ENCODE measurements around the gene FASN. TPM values are rescaled to one million over a fixed set of nuclear protein-coding genes. Genes with fewer than 3 reads are reported as not detected.

Gene FASN
- total and polyA plus RNA-seq, 2 of the 13 experiments (the other 11 are each of a cell fraction or from before 2014, with no cell fraction given), result 51.7 to 101 TPM

GRCh38 chr17:82097184-82097918, 685 bp downstream of the FASN start (continued):
- TF ChIP-seq NPAS2 (CRISPR knock-in tag; IDR thresholded peaks at IDR 0.05; ENCODE audit: borderline replicate concordance) (no peak), TBL1XR1 (IDR thresholded peaks at IDR 0.05; ENCODE audit: borderline replicate concordance, low read length, partially characterized antibody) (no peak), TAF1 (CRISPR knock-in tag; IDR thresholded peaks at IDR 0.05) (peak; percentile 52), PAWR (CRISPR knock-in tag; IDR thresholded peaks at IDR 0.05; ENCODE audit: borderline replicate concordance) (0 out of 2 replicates have a peak, but pooled peaks have one; percentile 41), RBFOX2 (IDR thresholded peaks at IDR 0.05; ENCODE audit: low read depth, low read length) (peak; percentile 91), MZF1 (CRISPR knock-in tag; IDR thresholded peaks at IDR 0.05; ENCODE audit: borderline replicate concordance) (no peak), MBNL3 (CRISPR knock-in tag; conservative IDR thresholded peaks at IDR 0.05) (no peak), POLR2G (IDR thresholded peaks at IDR 0.05; ENCODE audit: low read depth, low read length) (peak; percentile 7; the same call in 1 of the 2 replicates), ZXDC (CRISPR knock-in tag; IDR thresholded peaks at IDR 0.05) (no peak), RBM39 (IDR thresholded peaks at IDR 0.05; ENCODE audit: low read depth, low read length, poor library complexity, severe bottlenecking) (peak; percentile 66), SKI (IDR thresholded peaks at IDR 0.05; ENCODE audit: partially characterized antibody) (no peak)
- TF ChIP-seq, protein P1, sequence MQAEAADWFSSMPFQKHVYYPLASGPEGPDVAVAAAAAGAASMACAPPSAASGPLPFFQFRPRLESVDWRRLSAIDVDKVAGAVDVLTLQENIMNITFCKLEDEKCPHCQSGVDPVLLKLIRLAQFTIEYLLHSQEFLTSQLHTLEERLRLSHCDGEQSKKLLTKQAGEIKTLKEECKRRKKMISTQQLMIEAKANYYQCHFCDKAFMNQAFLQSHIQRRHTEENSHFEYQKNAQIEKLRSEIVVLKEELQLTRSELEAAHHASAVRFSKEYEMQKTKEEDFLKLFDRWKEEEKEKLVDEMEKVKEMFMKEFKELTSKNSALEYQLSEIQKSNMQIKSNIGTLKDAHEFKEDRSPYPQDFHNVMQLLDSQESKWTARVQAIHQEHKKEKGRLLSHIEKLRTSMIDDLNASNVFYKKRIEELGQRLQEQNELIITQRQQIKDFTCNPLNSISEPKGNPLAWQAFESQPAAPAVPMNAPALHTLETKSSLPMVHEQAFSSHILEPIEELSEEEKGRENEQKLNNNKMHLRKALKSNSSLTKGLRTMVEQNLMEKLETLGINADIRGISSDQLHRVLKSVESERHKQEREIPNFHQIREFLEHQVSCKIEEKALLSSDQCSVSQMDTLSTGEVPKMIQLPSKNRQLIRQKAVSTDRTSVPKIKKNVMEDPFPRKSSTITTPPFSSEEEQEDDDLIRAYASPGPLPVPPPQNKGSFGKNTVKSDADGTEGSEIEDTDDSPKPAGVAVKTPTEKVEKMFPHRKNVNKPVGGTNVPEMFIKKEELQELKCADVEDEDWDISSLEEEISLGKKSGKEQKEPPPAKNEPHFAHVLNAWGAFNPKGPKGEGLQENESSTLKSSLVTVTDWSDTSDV (CRISPR knock-in tag; IDR thresholded peaks at IDR 0.05), result peak; percentile 61; the same call in 1 of the 2 replicates
- TF ChIP-seq, protein P2, sequence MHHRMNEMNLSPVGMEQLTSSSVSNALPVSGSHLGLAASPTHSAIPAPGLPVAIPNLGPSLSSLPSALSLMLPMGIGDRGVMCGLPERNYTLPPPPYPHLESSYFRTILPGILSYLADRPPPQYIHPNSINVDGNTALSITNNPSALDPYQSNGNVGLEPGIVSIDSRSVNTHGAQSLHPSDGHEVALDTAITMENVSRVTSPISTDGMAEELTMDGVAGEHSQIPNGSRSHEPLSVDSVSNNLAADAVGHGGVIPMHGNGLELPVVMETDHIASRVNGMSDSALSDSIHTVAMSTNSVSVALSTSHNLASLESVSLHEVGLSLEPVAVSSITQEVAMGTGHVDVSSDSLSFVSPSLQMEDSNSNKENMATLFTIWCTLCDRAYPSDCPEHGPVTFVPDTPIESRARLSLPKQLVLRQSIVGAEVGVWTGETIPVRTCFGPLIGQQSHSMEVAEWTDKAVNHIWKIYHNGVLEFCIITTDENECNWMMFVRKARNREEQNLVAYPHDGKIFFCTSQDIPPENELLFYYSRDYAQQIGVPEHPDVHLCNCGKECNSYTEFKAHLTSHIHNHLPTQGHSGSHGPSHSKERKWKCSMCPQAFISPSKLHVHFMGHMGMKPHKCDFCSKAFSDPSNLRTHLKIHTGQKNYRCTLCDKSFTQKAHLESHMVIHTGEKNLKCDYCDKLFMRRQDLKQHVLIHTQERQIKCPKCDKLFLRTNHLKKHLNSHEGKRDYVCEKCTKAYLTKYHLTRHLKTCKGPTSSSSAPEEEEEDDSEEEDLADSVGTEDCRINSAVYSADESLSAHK (CRISPR knock-in tag; IDR thresholded peaks at IDR 0.05; ENCODE audit: borderline replicate concordance), result no peak
- TF ChIP-seq, protein P3, sequence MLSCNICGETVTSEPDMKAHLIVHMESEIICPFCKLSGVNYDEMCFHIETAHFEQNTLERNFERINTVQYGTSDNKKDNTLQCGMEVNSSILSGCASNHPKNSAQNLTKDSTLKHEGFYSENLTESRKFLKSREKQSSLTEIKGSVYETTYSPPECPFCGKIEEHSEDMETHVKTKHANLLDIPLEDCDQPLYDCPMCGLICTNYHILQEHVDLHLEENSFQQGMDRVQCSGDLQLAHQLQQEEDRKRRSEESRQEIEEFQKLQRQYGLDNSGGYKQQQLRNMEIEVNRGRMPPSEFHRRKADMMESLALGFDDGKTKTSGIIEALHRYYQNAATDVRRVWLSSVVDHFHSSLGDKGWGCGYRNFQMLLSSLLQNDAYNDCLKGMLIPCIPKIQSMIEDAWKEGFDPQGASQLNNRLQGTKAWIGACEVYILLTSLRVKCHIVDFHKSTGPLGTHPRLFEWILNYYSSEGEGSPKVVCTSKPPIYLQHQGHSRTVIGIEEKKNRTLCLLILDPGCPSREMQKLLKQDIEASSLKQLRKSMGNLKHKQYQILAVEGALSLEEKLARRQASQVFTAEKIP (CRISPR knock-in tag; IDR thresholded peaks at IDR 0.05; ENCODE audit: borderline replicate concordance), result no peak
- TF ChIP-seq, protein P4, sequence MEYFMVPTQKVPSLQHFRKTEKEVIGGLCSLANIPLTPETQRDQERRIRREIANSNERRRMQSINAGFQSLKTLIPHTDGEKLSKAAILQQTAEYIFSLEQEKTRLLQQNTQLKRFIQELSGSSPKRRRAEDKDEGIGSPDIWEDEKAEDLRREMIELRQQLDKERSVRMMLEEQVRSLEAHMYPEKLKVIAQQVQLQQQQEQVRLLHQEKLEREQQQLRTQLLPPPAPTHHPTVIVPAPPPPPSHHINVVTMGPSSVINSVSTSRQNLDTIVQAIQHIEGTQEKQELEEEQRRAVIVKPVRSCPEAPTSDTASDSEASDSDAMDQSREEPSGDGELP (IDR thresholded peaks at IDR 0.05; ENCODE audit: borderline replicate concordance, low read depth), result no peak

All from HepG2 (cell line).